Activated CD4-positive, alpha-beta T cell treated with anti-CD3 and anti-CD28 coated beads for 48 hours (primary cell): Measurements from ENCODE around the gene KLHDC7B.
A peak's percentile ranks its signal among the peaks of the same experiment; 100 is the strongest.

Experiments
- DNase-seq: peaks from one replicate; pipeline ENCODE4 v3.0.0-alpha.2; 2020

Gene KLHDC7B

GRCh38 chr22:50548921-50549790, 3.5 kb downstream of the KLHDC7B start:
- DNase-seq: no peak

- DNase-seq: no peak
These were observed 4.7 kb downstream of the KLHDC7B start for GRCh38 chr22:50550395-50550794.

- no peak for DNase-seq
These were observed 5.6 kb downstream of the KLHDC7B start for GRCh38 chr22:50551160-50551752.

- no peak for DNase-seq
These were observed 7.6 kb downstream of the KLHDC7B start for GRCh38 chr22:50553310-50553709.

GRCh38 chr22:50556703-50557102, 11.0 kb downstream of the KLHDC7B start:
- DNase-seq: no peak

GRCh38 chr22:50560034-50560433, 14.3 kb downstream of the KLHDC7B start:
- no peak for DNase-seq

- DNase-seq: no peak
These were observed 16.0 kb downstream of the KLHDC7B start for GRCh38 chr22:50561401-50562358.

GRCh38 chr22:50562523-50563412, 17.1 kb downstream of the KLHDC7B start, which contains the start of gene SYCE3:
Gene SYCE3 (minus strand): TSS chr22:50562919. CDS start chr22:50556405, 6,514 bp downstream.
- DNase-seq: peak; percentile 99

- no peak for DNase-seq
These were observed 17.9 kb downstream of the KLHDC7B start for GRCh38 chr22:50563413-50564160.

- no peak for DNase-seq
These were observed 18.6 kb downstream of the KLHDC7B start for GRCh38 chr22:50564289-50564688.

GRCh38 chr22:50567721-50568252, 22.1 kb downstream of the KLHDC7B start:
- no peak for DNase-seq

GRCh38 chr22:50568626-50569025, 22.9 kb downstream of the KLHDC7B start:
- no peak for DNase-seq

GRCh38 chr22:50569041-50569459, 23.4 kb downstream of the KLHDC7B start:
- no peak for DNase-seq

GRCh38 chr22:50569896-50570535, 24.3 kb downstream of the KLHDC7B start:
- no peak for DNase-seq

GRCh38 chr22:50570861-50571260, 25.2 kb downstream of the KLHDC7B start:
- no peak for DNase-seq

GRCh38 chr22:50571264-50572175, 25.8 kb downstream of the KLHDC7B start:
- no peak for DNase-seq

- DNase-seq: no peak
These were observed 27.3 kb downstream of the KLHDC7B start for GRCh38 chr22:50572965-50573364.

GRCh38 chr22:50573491-50574382, 28.0 kb downstream of the KLHDC7B start:
- DNase-seq: no peak
